Heart left ventricle (tissue), 13 donors: Measurements from ENCODE around the gene GPR32.

ENCODE experiments used
- POLR2A ChIP-seq, 2 donors: fragments of 450-650 bp; IDR thresholded peaks; one replicate each; pipeline ENCODE4 v1.6.1; 2017; ENCODE audit warnings: antibody characterized with exemption in 2 of 2, mild to moderate bottlenecking in 2 of 2, moderate library complexity in 2 of 2
- TF ChIP-seq, protein P1 (sequence below), 12 donors: fragments of 200-600 bp; sonication (generic) in 4 of 12; IDR thresholded peaks; one replicate each; pipeline versions ENCODE4 v1.5.0 to v1.8.0; 2018 to 2022; ENCODE audit warnings: antibody characterized with exemption in 12 of 12, mild to moderate bottlenecking in 5 of 12
- donor health status: ischemic (EF 13 %, LVEDD 7.1; RV severe dilation, severe dysfunction).
- donor health status: DM: no; HTN: yes; CAD: no.
- donor health status: DM: no; HTN: no; CAD: no.
- donor health status: ischemic (EF 25% LVEDD 6.9; RV normal size, moderate dysfunction).
- donor health status: ischemic (EF 25% LVEDD 5.7; RV mildly dilated, moderate dysfunction).
- donor health status: ischemic (EF 35%, LVEDD 5.7; RV mildly dilated, moderate dysfunction).
- donor health status: nonischemic (EF 11% LVEDD 7.7; RV severe dilation, severe dysfunction).
- donor health status: DM: yes; HTN: yes; CAD: no.
- donor health status: PGD.
- donor health status: ischemic (EF 29% LVEDD 5.4; RV normal size, mild dysfunction).
- donor health status: nonischemic (EF 23%, LVEDD 6.1; RV moderate dilation, normal function).

- TF ChIP-seq, protein P1, sequence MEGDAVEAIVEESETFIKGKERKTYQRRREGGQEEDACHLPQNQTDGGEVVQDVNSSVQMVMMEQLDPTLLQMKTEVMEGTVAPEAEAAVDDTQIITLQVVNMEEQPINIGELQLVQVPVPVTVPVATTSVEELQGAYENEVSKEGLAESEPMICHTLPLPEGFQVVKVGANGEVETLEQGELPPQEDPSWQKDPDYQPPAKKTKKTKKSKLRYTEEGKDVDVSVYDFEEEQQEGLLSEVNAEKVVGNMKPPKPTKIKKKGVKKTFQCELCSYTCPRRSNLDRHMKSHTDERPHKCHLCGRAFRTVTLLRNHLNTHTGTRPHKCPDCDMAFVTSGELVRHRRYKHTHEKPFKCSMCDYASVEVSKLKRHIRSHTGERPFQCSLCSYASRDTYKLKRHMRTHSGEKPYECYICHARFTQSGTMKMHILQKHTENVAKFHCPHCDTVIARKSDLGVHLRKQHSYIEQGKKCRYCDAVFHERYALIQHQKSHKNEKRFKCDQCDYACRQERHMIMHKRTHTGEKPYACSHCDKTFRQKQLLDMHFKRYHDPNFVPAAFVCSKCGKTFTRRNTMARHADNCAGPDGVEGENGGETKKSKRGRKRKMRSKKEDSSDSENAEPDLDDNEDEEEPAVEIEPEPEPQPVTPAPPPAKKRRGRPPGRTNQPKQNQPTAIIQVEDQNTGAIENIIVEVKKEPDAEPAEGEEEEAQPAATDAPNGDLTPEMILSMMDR (IDR thresholded peaks at IDR 0.05): no peak
- no peak for TF ChIP-seq POLR2A (IDR thresholded peaks at IDR 0.05)
These were observed 7.0 kb downstream of the GPR32 start for GRCh38 chr19:50777261-50777660.
